Measurements from ENCODE around the gene TSPAN7. TPM values are rescaled to one million over a fixed set of nuclear protein-coding genes. Genes with fewer than 3 reads are reported as not detected.

Gene TSPAN7
- total RNA-seq, 2 experiments from 2014 or later: 0.50 to 0.74 TPM

DNA sequence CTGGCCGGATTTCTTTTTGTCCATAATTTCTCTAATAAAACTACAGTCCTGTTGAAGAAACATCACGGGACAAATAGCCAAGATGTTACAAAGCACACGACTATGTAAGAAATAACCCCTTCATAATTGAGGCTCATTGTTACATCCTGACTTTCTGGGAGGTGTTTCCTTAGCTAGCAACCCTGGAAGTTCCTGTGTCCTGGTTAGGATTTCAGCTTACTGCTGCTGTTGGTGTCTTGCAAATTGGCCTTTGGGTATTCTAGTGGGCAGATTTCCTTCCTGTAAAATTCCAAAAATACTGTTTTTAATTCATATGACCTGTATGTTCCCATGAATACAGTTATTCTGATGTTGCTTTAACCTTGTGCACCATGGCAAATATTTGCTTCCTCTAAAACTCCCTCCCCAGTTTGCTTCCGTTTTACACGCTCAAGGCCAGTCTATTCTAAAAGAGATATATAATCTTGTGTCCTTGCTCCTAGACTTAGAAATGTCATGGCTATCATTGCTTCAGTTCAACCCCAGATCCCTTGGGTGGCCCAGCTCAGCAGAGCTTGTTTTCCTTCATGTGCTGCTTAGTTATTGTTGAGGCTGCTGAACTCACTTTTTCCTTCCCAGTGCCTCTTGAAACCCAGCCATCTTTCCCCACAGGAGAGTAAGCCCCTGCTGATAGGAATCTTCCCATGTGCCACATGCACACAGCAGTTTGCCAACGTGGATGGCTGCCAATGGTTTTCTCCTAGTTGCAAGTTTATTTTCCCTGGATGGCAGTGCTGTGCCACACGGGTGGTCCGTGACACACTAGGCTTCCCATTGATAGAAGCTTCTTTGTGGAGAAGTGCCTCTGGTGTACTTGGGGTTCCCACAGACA is 75.8 kb downstream of the TSPAN7 start:
- ChIA-PET POLR2A (interaction anchor here (0.9 kb wide), 1 partner anchor 224 kb away, joined by 3 read pairs; no protein-coding TSS in a partner anchor), CTCF (no interaction called here)
- Mint-ChIP-seq H3K27ac (no peak overlapping the region), H3K4me1 (ENCODE audit: low read depth) (peaks cover 4% of the 10 kb centered on the region), H3K9me3 (no peaks in the 10 kb centered on the region), H3K36me3 (ENCODE audit: low read depth) (no peaks in the 10 kb centered on the region), H3K4me3 (no peak overlapping the region), H3K27me3 (no peaks in the 10 kb centered on the region)
- DNase-seq (no peak), ATAC-seq (no peak)
- intact Hi-C loops (cut with micrococcal nuclease): no loop called here
- TF ChIP-seq, protein P1, sequence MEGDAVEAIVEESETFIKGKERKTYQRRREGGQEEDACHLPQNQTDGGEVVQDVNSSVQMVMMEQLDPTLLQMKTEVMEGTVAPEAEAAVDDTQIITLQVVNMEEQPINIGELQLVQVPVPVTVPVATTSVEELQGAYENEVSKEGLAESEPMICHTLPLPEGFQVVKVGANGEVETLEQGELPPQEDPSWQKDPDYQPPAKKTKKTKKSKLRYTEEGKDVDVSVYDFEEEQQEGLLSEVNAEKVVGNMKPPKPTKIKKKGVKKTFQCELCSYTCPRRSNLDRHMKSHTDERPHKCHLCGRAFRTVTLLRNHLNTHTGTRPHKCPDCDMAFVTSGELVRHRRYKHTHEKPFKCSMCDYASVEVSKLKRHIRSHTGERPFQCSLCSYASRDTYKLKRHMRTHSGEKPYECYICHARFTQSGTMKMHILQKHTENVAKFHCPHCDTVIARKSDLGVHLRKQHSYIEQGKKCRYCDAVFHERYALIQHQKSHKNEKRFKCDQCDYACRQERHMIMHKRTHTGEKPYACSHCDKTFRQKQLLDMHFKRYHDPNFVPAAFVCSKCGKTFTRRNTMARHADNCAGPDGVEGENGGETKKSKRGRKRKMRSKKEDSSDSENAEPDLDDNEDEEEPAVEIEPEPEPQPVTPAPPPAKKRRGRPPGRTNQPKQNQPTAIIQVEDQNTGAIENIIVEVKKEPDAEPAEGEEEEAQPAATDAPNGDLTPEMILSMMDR (IDR thresholded peaks at IDR 0.05): no peak

DNA sequence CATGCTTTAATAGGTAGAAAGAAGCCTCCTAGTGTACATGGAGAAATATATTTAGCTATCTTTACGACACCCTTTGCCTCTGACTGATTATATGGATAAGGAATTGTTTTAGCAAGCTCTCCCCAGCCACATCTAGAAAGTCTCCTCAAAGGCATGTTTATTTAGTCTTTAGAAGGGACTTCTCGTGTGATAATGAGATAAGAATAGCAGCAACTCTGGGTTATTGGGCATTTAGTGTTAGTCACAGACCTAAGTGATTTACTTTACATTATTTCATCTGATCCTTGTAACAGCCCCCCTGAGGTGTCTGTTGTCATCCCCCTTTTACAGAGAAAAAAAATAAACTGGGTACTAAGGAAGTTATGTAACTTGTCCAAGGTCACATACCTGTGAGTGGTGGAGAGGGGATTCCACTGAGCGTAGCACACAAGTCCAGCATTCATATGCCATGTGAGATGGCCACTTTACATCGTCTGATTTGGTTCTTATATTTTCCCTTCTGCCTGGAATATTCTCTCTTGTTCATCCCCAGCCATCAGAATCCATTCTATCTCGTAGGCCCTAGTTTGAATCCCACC is 77.7 kb downstream of the TSPAN7 start:
- intact Hi-C loops (cut with micrococcal nuclease): no loop called here
- peaks cover 4% of the 10 kb centered on the region for H3K4me1 Mint-ChIP-seq (ENCODE audit: low read depth)
- no peak overlapping the region for H3K4me3 Mint-ChIP-seq
- TF ChIP-seq, protein P1 (IDR thresholded peaks at IDR 0.05): no peak
- no peak for DNase-seq
- CTCF ChIA-PET: no interaction called here
- no peaks in the 10 kb centered on the region for H3K9me3 Mint-ChIP-seq
- no peak overlapping the region for H3K27ac Mint-ChIP-seq
- no peaks in the 10 kb centered on the region for H3K36me3 Mint-ChIP-seq (ENCODE audit: low read depth)
- no peak for ATAC-seq
- POLR2A ChIA-PET: no interaction called here
- H3K27me3 Mint-ChIP-seq: peaks cover 3% of the 10 kb centered on the region

DNA sequence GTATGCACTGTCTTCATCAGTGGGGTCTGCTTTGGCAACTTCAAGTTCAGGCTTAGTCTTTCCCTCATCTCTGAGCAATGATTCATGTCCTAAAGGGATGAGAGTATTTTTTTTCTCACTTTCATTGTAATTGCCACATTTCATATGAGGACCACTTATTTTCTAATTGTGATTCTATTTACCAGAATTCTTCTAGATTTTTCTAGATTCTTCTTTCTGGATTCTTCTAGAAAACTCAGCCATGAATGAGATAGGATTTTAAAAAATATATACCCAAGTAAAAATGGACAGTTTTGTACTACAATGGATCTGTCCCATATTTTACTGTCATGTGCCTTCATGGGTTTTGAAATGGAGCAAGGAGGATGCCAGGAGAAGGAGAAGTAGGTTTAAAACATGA is 78.4 kb downstream of the TSPAN7 start:
- Mint-ChIP-seq H3K27ac (no peak overlapping the region), H3K4me3 (no peak overlapping the region), H3K27me3 (peaks cover 3% of the 10 kb centered on the region), H3K36me3 (ENCODE audit: low read depth) (no peaks in the 10 kb centered on the region), H3K4me1 (ENCODE audit: low read depth) (peaks cover 4% of the 10 kb centered on the region), H3K9me3 (no peaks in the 10 kb centered on the region)
- no peak for DNase-seq
- CTCF ChIA-PET: no interaction called here
- ATAC-seq: no peak
- TF ChIP-seq, protein P1 (IDR thresholded peaks at IDR 0.05): no peak
- POLR2A ChIA-PET: no interaction called here
- intact Hi-C loops (cut with micrococcal nuclease): no loop called here

DNA sequence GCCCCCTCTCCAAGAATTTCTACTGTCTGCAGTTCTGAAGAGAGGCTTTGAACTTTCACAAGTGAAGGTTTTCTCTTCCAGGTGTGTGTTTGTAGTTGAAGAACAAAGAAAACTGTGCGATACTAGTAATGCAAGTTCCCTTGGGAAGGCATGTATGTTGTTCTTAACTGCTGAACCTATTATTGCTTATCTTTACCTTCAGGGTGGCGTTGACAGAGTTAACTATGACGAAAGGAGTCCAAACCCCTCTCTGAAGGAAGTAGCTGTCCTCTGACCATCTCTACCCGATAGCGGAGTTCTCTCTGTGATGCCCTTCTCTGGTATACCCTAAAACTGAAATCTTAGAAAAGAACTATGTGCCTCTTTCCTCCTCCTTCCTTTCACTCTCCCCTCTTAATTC is 79.9 kb downstream of the TSPAN7 start:
- no peaks in the 10 kb centered on the region for H3K9me3 Mint-ChIP-seq
- ATAC-seq: no peak

More for the DNA sequence above, 79.9 kb downstream of the TSPAN7 start:
- no peaks in the 10 kb centered on the region for H3K36me3 Mint-ChIP-seq (ENCODE audit: low read depth)
- ChIA-PET CTCF (interaction anchor here (1.0 kb wide), 1 partner anchor 13 kb away, joined by 5 read pairs; no protein-coding TSS in a partner anchor), POLR2A (no interaction called here)
- H3K27me3 Mint-ChIP-seq: peaks cover 3% of the 10 kb centered on the region
- TF ChIP-seq, protein P1 (IDR thresholded peaks at IDR 0.05): no peak
- intact Hi-C loops (cut with micrococcal nuclease): no loop called here
- DNase-seq: no peak
- H3K4me1 Mint-ChIP-seq (ENCODE audit: low read depth): no peaks in the 10 kb centered on the region
- H3K27ac Mint-ChIP-seq: no peak overlapping the region
- H3K4me3 Mint-ChIP-seq: no peak overlapping the region

Measured in activated CD8-positive, alpha-beta T cell treated with anti-CD3 and anti-CD28 coated beads for 36 hours (primary cell).